Measurements from ENCODE around the gene TMEM98. TPM values are rescaled to one million over a fixed set of nuclear protein-coding genes. Genes with fewer than 3 reads are reported as not detected.
"Not testable (repeated sequence)": the region's sequence is repeated elsewhere in the genome, so short reads cannot be mapped to it uniquely, and the experiment has no call there.

TMEM98 gene
- polyA plus RNA-seq, 6 donors from 2014 or later: not detected

- H3K36me3 Mint-ChIP-seq: peaks cover 4 to 29% of the 10 kb centered on the region in 2 donors
- no peak overlapping the region for H3K4me3 Mint-ChIP-seq
- no peak for ATAC-seq (ENCODE audit: low read depth in 2 of 2)
- peaks cover 0 to 3% (median 2%) of the 10 kb centered on the region in 3 donors for H3K4me1 Mint-ChIP-seq
- DNase-seq: no peak
- H3K9me3 Mint-ChIP-seq: peaks cover 15 to 67% (median 45%) of the 10 kb centered on the region in 7 donors
- no peak overlapping the region for H3K27ac Mint-ChIP-seq
- peaks cover 0 to 26% (median 8%) of the 10 kb centered on the region in 3 donors for H3K27me3 Mint-ChIP-seq
These were observed 57.2 kb downstream of the TMEM98 start for GRCh38 chr17:32985050-32985756.

GRCh38 chr17:32987453-32987805 lies 59.5 kb downstream of the TMEM98 start:
- H3K4me1 Mint-ChIP-seq; H3K4me3 Mint-ChIP-seq; H3K27ac Mint-ChIP-seq; DNase-seq; ATAC-seq (ENCODE audit: low read depth in 2 of 2): not testable (repeated sequence)
- peaks cover 10 to 54% (median 31%) of the 10 kb centered on the region in 7 donors for H3K9me3 Mint-ChIP-seq
- peaks cover 9 to 26% (median 14%) of the 10 kb centered on the region in 3 donors for H3K27me3 Mint-ChIP-seq
- peaks cover 0 to 20% of the 10 kb centered on the region in 2 donors for H3K36me3 Mint-ChIP-seq

GRCh38 chr17:32987868-32988267 lies 59.9 kb downstream of the TMEM98 start:
- Mint-ChIP-seq H3K36me3 (peaks cover 0 to 16% of the 10 kb centered on the region in 2 donors), H3K9me3 (peaks cover 8 to 50% (median 27%) of the 10 kb centered on the region in 7 donors), H3K27me3 (peaks cover 9 to 22% (median 14%) of the 10 kb centered on the region in 3 donors)
- H3K4me1 Mint-ChIP-seq; ATAC-seq (ENCODE audit: low read depth in 2 of 2); H3K4me3 Mint-ChIP-seq; DNase-seq; H3K27ac Mint-ChIP-seq: not testable (repeated sequence)

GRCh38 chr17:32988481-32989101 lies 60.6 kb downstream of the TMEM98 start:
- H3K4me1 Mint-ChIP-seq: peaks cover 0 to 3% (median 2%) of the 10 kb centered on the region in 3 donors
- peaks cover 8 to 46% (median 26%) of the 10 kb centered on the region in 7 donors for H3K9me3 Mint-ChIP-seq
- H3K36me3 Mint-ChIP-seq: peaks cover 0 to 16% of the 10 kb centered on the region in 2 donors
- no peak overlapping the region for H3K4me3 Mint-ChIP-seq
- ATAC-seq (ENCODE audit: low read depth in 2 of 2): no peak
- H3K27me3 Mint-ChIP-seq: peaks cover 8 to 19% (median 14%) of the 10 kb centered on the region in 3 donors
- H3K27ac Mint-ChIP-seq: no peak overlapping the region
- DNase-seq: no peak

GRCh38 chr17:32992321-32993033 lies 64.5 kb downstream of the TMEM98 start:
- peaks cover 4 to 22% (median 16%) of the 10 kb centered on the region in 3 donors for H3K27me3 Mint-ChIP-seq
- peaks cover 0 to 16% of the 10 kb centered on the region in 2 donors for H3K36me3 Mint-ChIP-seq
- no peak for DNase-seq
- peaks cover 4 to 26% (median 19%) of the 10 kb centered on the region in 7 donors for H3K9me3 Mint-ChIP-seq
- no peak overlapping the region for H3K27ac Mint-ChIP-seq
- H3K4me3 Mint-ChIP-seq: no peak overlapping the region
- no peaks in the 10 kb centered on the region for H3K4me1 Mint-ChIP-seq
- ATAC-seq (ENCODE audit: low read depth in 2 of 2): no peak

GRCh38 chr17:32993977-32994376 lies 66.0 kb downstream of the TMEM98 start:
- Mint-ChIP-seq H3K4me3 (no peak overlapping the region), H3K27ac (no peak overlapping the region)

More at GRCh38 chr17:32993977-32994376, 66.0 kb downstream of the TMEM98 start:
- DNase-seq: no peak
- peaks cover 0 to 4% of the 10 kb centered on the region in 2 donors for H3K36me3 Mint-ChIP-seq
- H3K4me1 Mint-ChIP-seq: peaks cover 4 to 6% (median 4%) of the 10 kb centered on the region in 3 donors
- H3K27me3 Mint-ChIP-seq: peaks cover 4 to 34% (median 27%) of the 10 kb centered on the region in 3 donors
- no peak for ATAC-seq (ENCODE audit: low read depth in 2 of 2)
- H3K9me3 Mint-ChIP-seq: peaks cover 1 to 14% (median 7%) of the 10 kb centered on the region in 7 donors

Other genes starting within 250 kb of the TMEM98 start
- 1 to 10 TPM; 1.9 to 3.7 (median 2.6) TPM for gene MYO1D, start 51.0 kb upstream of the TMEM98 start, polyA plus RNA-seq (ENCODE audit: low read depth in 6 of 6)
- not detected for gene SPACA3, start 63.7 kb downstream of the TMEM98 start, polyA plus RNA-seq (ENCODE audit: low read depth in 6 of 6)